Endothelial cell of umbilical vein (primary cell): ENCODE data around the gene UTF1. TPM values are rescaled to one million over a fixed set of nuclear protein-coding genes. Genes with fewer than 3 reads are reported as not detected.

Source experiments
- BruUV-seq: library from RNA; stranded (reverse); fragments of 400-500 nt; replicated peaks from 2 replicates; lab custom pipeline; 2021; lab: Mats Ljungman, UMichigan
- CTCF ChIA-PET: fragments of 300-600, 350-600 bp; sonication (Branson Sonifier 250); formaldehyde crosslinking; loops from one replicate; lab custom pipeline; 2021; ENCODE audit warnings: antibody characterized with exemption, inconsistent platforms; lab: Charles Lee
- POLR2A ChIA-PET: fragments of 300-600, 350-600 bp; sonication (Branson Sonifier 250); formaldehyde crosslinking; loops from one replicate; lab custom pipeline; 2021; ENCODE audit warnings: antibody characterized with exemption, inconsistent platforms; lab: Charles Lee
- DNase-seq: peaks from one replicate; pipeline ENCODE4 v3.0.0-alpha.2; 2011; ENCODE audit warnings: low read depth, low spot score
- FAIRE-seq: peaks from 2 replicates; lab custom pipeline; 2011; peaks lifted over from hg19 to GRCh38; lab: Jason Lieb, UNC
- H2AFZ ChIP-seq: 2 replicates; pipeline ENCODE4 v1.6.0; 2012; ENCODE audit warnings: low read depth, low read length, control low read depth, inconsistent platforms
- H3K27ac ChIP-seq: 2 replicates; pipeline ENCODE4 v1.5.1; 2011; ENCODE audit warnings: low read depth, mild to moderate bottlenecking, control low read depth, low read length, moderate library complexity; ENCODE audit not compliant: insufficient read depth
- H3K27me3 ChIP-seq, 2 experiments: 2 replicates each; pipeline versions ENCODE4 v1.6.0 to v1.6.1; 2011; ENCODE audit warnings: low read length in 2 of 2, mixed read lengths in 1 of 2; ENCODE audit not compliant: control insufficient read depth in 2 of 2, insufficient read depth in 2 of 2
- H3K36me3 ChIP-seq, 2 experiments: 2 replicates in 1 of 2; 3 replicates in 1 of 2; pipeline ENCODE4 v1.5.1; 2011; ENCODE audit warnings: low read length in 2 of 2, mild to moderate bottlenecking in 1 of 2, moderate library complexity in 1 of 2; ENCODE audit not compliant: control insufficient read depth in 2 of 2, insufficient read depth in 2 of 2; ENCODE audit errors: extremely low read depth in 1 of 2
- H3K4me1 ChIP-seq: 3 replicates; pipeline ENCODE4 v1.5.1; 2011; ENCODE audit warnings: mild to moderate bottlenecking, low read length; ENCODE audit not compliant: control insufficient read depth, insufficient read depth; ENCODE audit errors: extremely low read depth
- H3K4me2 ChIP-seq: 2 replicates; pipeline ENCODE4 v1.6.1; 2011; ENCODE audit warnings: low read length, control low read depth, mixed read lengths; ENCODE audit not compliant: insufficient read depth
- H3K4me3 ChIP-seq, 3 experiments: fragments of 200-600 bp in 1 of 3; sonication (generic), shearing (Covaris generic) in 1 of 3; replicated peaks in 1 of 3; 2 replicates each; pipeline ENCODE4 v1.5.1; 2011 to 2016; ENCODE audit warnings: control low read depth in 3 of 3, low read length in 3 of 3, mild to moderate bottlenecking in 2 of 3, inconsistent platforms in 1 of 3, low read depth in 1 of 3, moderate library complexity in 1 of 3; ENCODE audit not compliant: insufficient read depth in 1 of 3
- H3K79me2 ChIP-seq: 2 replicates; pipeline ENCODE4 v1.6.0; 2012; ENCODE audit warnings: low read length, inconsistent platforms; ENCODE audit not compliant: control insufficient read depth, insufficient read depth
- H3K9ac ChIP-seq: replicated peaks from 2 replicates; pipeline ENCODE3; 2011; ENCODE audit warnings: low read length, control low read depth; ENCODE audit not compliant: insufficient read depth; ENCODE audit errors: extremely low read depth
- H3K9me1 ChIP-seq: replicated peaks from 3 replicates; pipeline ENCODE4 v1.6.0; 2011; ENCODE audit warnings: mild to moderate bottlenecking, low read length; ENCODE audit not compliant: control insufficient read depth, insufficient read depth; ENCODE audit errors: extremely low read depth
- H3K9me3 ChIP-seq: replicated peaks from 2 replicates; pipeline ENCODE4 v1.5.1; 2012; ENCODE audit warnings: low read length, inconsistent platforms; ENCODE audit not compliant: control insufficient read depth, insufficient read depth
- H4K20me1 ChIP-seq: replicated peaks from 2 replicates; pipeline ENCODE3; 2011; ENCODE audit warnings: mild to moderate bottlenecking, low read length; ENCODE audit not compliant: control insufficient read depth, insufficient read depth; ENCODE audit errors: extremely low read depth
- EZH2 ChIP-seq: IDR thresholded peaks from 2 replicates; pipeline ENCODE4 v1.6.1; 2012; ENCODE audit warnings: borderline replicate concordance, low read depth, mild to moderate bottlenecking, moderate library complexity, low read length, inconsistent platforms; ENCODE audit not compliant: severe bottlenecking
- FOS ChIP-seq: IDR thresholded peaks from 2 replicates; pipeline ENCODE4 v1.6.1; 2011; ENCODE audit warnings: mild to moderate bottlenecking, low read length, moderate library complexity, borderline replicate concordance; ENCODE audit not compliant: insufficient read depth
- GATA2 ChIP-seq: IDR thresholded peaks from 2 replicates; pipeline ENCODE4 v1.7.0; 2011; ENCODE audit warnings: low read depth, mild to moderate bottlenecking, moderate library complexity, mixed read lengths, low read length; ENCODE audit not compliant: insufficient read length, insufficient read depth
- JUN ChIP-seq: IDR thresholded peaks from 2 replicates; pipeline ENCODE4 v1.6.1; 2011; ENCODE audit warnings: borderline replicate concordance, low read depth; ENCODE audit not compliant: insufficient read length, insufficient read depth
- MYC ChIP-seq: IDR thresholded peaks from one replicate; pipeline ENCODE4 v1.6.1; 2011; ENCODE audit warnings: mild to moderate bottlenecking, low read depth, low read length
- POLR2A ChIP-seq: IDR thresholded peaks from 2 replicates; pipeline ENCODE4 v1.6.1; 2012; ENCODE audit warnings: low read depth, mild to moderate bottlenecking, control low read depth, low read length
- POLR2AphosphoS5 ChIP-seq: IDR thresholded peaks from 2 replicates; pipeline ENCODE4 v1.6.1; 2012; ENCODE audit warnings: low read depth, mild to moderate bottlenecking, control low read depth, low read length, moderate library complexity; ENCODE audit not compliant: insufficient read depth
- dilution Hi-C: fragments of 300-500 bp; cut with MboI; formaldehyde crosslinking; loops from one replicate; pipeline ENCODE4 v1.15.0; 2019; ENCODE audit warnings: low sequenced_read_pairs; ENCODE audit not compliant: extremely low pct_ligation_motif_present
- intact Hi-C: fragments of 100-400 bp; cut with micrococcal nuclease; formaldehyde crosslinking; loops from one replicate; pipeline ENCODE4 v1.10.0; 2022
- polyA plus RNA-seq, 4 experiments: library from polyadenylated mRNA; depleted of rRNA in 3 of 4; stranded (reverse) in 3 of 4; unstranded in 1 of 4; fragments of >200 nt; gene quantifications; 2 replicates each; pipeline versions ENCODE4 v1.2.1 to v1.2.3, GENCODE V29; 2011 to 2012; ENCODE audit warnings: missing spikeins in 1 of 4
- total RNA-seq: library from RNA; stranded (reverse); gene quantifications from 2 replicates; pipeline ENCODE4 v1.2.3, GENCODE V29; 2021
- TF ChIP-seq, protein P1 (sequence below): IDR thresholded peaks from 2 replicates; pipeline ENCODE4 v1.6.1; 2011; ENCODE audit not compliant: insufficient read depth, insufficient read length
- TF ChIP-seq, protein P2 (sequence below), 2 donors: IDR thresholded peaks; 1 replicate in 1 of 2; 2 replicates in 1 of 2; pipeline ENCODE4 v1.5.1; 2011; ENCODE audit warnings: low read length in 2 of 2, mild to moderate bottlenecking in 2 of 2, moderate library complexity in 2 of 2, control low read depth in 1 of 2, inconsistent platforms in 1 of 2, low read depth in 1 of 2; ENCODE audit not compliant: insufficient read depth in 1 of 2; ENCODE audit errors: extremely low read depth in 1 of 2

Gene UTF1
- total and polyA plus RNA-seq, 2 donors (not counting 3 experiments of a cell fraction or from before 2014, with no cell fraction given) = not detected

DNA sequence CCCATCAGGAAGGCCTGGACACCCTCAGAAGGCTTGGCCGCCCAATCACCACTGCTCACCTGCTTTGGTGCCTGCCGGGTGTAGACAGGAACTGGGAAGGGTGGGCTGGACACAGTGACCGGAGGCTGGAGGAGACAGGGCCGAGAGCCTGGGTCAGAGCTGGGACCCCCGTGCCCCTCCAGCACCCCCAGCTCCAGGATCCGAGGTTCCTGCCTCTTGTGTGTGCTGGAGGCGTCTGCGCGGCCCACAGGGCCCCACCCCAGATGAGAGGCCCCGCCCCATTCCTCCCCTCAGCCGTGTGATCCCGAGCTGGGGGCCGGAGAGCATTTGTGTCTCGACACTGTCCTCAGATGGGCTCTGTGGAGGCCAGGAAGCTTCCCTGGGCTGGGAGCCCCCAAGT, 37.3 kb downstream of the UTF1 start:
- no TSS peak for BruUV-seq
- CTCF ChIA-PET = interaction anchor here (1.0 to 1.6 kb wide), 2 partner anchors 10 to 41 kb away, joined by 4 to 5 read pairs; no protein-coding TSS in a partner anchor

DNA sequence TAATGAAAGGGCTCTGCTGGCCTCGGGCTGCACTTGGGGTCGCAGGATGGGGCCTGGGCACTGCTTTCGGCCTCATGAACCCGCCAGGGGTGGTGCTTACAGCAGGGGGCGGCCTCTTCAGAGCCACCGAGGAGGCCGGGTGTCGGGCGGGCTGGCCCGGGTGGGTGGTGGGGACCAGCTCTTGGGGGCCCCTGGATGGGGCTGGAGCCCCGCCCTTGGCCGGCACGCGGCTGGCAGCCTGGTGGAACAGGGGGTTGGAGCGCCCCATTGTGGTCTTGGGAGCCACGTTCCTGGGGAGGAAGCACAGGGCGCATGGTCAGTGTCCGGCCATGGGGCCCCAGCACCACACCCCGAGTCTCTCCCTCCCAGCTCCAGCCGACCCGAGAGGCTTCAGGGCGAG, 37.8 kb downstream of the UTF1 start:
- DNase-seq (no peak), FAIRE-seq (no peak)
- Histone ChIP-seq H3K4me1 (no peaks in the 10 kb centered on the region), H3K9me1 (no peaks in the 10 kb centered on the region), H3K9ac (no peak overlapping the region), H3K27me3 (peaks cover 0 to 4% of the 10 kb centered on the region in 2 experiments), H3K9me3 (no peaks in the 10 kb centered on the region), H3K79me2 (no peaks in the 10 kb centered on the region), H3K27ac (no peak overlapping the region), H3K36me3 (no peaks in the 10 kb centered on the region), H4K20me1 (no peaks in the 10 kb centered on the region), H3K4me3 (no peak overlapping the region), H2AFZ (no peak overlapping the region), H3K4me2 (no peak overlapping the region)
- TF ChIP-seq GATA2 (no peak), POLR2AphosphoS5 (no peak), JUN (no peak), POLR2A (no peak), MYC (no peak), FOS (no peak), EZH2 (no peak)
- TF ChIP-seq, protein P1, sequence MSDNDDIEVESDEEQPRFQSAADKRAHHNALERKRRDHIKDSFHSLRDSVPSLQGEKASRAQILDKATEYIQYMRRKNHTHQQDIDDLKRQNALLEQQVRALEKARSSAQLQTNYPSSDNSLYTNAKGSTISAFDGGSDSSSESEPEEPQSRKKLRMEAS = no peak
- TF ChIP-seq, protein P2, sequence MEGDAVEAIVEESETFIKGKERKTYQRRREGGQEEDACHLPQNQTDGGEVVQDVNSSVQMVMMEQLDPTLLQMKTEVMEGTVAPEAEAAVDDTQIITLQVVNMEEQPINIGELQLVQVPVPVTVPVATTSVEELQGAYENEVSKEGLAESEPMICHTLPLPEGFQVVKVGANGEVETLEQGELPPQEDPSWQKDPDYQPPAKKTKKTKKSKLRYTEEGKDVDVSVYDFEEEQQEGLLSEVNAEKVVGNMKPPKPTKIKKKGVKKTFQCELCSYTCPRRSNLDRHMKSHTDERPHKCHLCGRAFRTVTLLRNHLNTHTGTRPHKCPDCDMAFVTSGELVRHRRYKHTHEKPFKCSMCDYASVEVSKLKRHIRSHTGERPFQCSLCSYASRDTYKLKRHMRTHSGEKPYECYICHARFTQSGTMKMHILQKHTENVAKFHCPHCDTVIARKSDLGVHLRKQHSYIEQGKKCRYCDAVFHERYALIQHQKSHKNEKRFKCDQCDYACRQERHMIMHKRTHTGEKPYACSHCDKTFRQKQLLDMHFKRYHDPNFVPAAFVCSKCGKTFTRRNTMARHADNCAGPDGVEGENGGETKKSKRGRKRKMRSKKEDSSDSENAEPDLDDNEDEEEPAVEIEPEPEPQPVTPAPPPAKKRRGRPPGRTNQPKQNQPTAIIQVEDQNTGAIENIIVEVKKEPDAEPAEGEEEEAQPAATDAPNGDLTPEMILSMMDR (IDR thresholded peaks at IDR 0.05; ENCODE audit: extremely low read depth in 1 of 2, insufficient read depth in 1 of 2, low read depth in 1 of 2, low read length in 2 of 2) = no peak
- no TSS peak for BruUV-seq
- intact Hi-C loops = no loop called here
- dilution Hi-C loops = no loop called here
- CTCF ChIA-PET = interaction anchor here (1.0 kb wide), 1 partner anchor 11 kb away, joined by 4 read pairs; no protein-coding TSS in a partner anchor
- POLR2A ChIA-PET = no interaction called here

More for the DNA sequence above, 37.3 kb downstream of the UTF1 start:
- Histone ChIP-seq H3K27ac (no peak overlapping the region), H3K79me2 (no peaks in the 10 kb centered on the region), H3K4me2 (no peak overlapping the region), H3K9me3 (no peaks in the 10 kb centered on the region), H3K27me3 (peaks cover 0 to 4% of the 10 kb centered on the region in 2 experiments), H3K36me3 (no peaks in the 10 kb centered on the region), H3K9ac (no peak overlapping the region), H4K20me1 (no peaks in the 10 kb centered on the region), H2AFZ (no peak overlapping the region), H3K4me3 (no peak overlapping the region), H3K4me1 (no peaks in the 10 kb centered on the region), H3K9me1 (no peaks in the 10 kb centered on the region)
- dilution Hi-C loops = no loop called here
- POLR2A ChIA-PET = no interaction called here
- intact Hi-C loops = no loop called here
- DNase-seq (no peak), FAIRE-seq (no peak)
- TF ChIP-seq MYC = no peak
- TF ChIP-seq, protein P2 (IDR thresholded peaks at IDR 0.05; ENCODE audit: extremely low read depth in 1 of 2, insufficient read depth in 1 of 2, low read depth in 1 of 2, low read length in 2 of 2) = no peak
- no peak for TF ChIP-seq FOS
